Mucosa of stomach (tissue), 1 donor: ENCODE results near the gene SCARB1.

Experiments
- H3K27me3 ChIP-seq: one replicate; pipeline ENCODE4 v1.7.0; 2013; ENCODE audit warnings: mild to moderate bottlenecking, low read length; ENCODE audit not compliant: control insufficient read depth, insufficient read depth
- H3K36me3 ChIP-seq: one replicate; pipeline ENCODE4 v1.7.0; 2013; ENCODE audit warnings: low read length; ENCODE audit not compliant: control insufficient read depth, insufficient read depth
- H3K4me1 ChIP-seq: one replicate; pipeline ENCODE4 v1.7.0; 2013; ENCODE audit warnings: mild to moderate bottlenecking, low read length; ENCODE audit not compliant: control insufficient read depth, insufficient read depth
- H3K4me3 ChIP-seq: one replicate; pipeline ENCODE4 v1.7.0; 2013; ENCODE audit warnings: low read length
- H3K9ac ChIP-seq: one replicate; pipeline ENCODE4 v1.7.0; 2013; ENCODE audit warnings: mild to moderate bottlenecking, low read length, moderate library complexity
- H3K9me3 ChIP-seq: one replicate; pipeline ENCODE4 v1.7.0; 2013; ENCODE audit warnings: mild to moderate bottlenecking, low read length, moderate library complexity; ENCODE audit not compliant: control insufficient read depth
- donor health status: Pancreatic carcinoma.

SCARB1 gene

DNA sequence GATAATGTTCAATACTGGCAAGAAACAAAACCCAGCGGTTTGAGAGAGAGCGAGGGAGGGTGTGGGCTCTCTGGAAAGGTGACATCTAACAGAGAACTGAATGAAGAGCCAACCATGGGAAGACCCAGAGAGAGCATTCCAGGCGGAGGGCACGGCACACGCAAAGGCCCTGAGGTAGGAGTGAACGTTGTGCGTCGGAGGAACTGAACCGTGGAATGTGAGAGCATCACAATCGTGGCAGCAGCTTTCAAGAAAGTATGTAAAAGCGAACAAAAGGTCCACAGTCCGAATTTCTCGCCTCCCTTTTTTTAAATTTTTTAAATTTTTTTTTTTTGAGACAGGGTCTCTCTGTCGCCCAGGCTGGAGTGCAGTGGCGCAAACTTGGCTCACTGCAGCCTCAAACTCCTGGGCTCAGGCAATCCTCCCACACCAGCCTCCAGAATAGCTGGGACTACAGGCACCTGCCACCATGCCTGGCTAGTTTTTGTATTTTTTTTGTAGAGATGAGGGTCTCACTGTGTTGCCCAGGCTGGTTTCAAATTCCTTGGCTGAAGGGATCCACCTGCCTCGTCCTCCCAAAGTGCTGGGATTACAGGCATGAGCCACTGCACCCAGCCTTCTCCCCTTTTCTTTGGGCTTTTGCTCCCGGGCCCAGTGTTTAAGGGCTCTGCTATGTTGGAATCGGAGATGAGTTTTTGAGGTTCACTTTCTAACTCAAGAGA is 15.3 kb upstream of the SCARB1 start:
- H3K4me1 ChIP-seq = peaks cover 5% of the 10 kb centered on the region
- H3K4me3 ChIP-seq = no peak overlapping the region
- H3K27me3 ChIP-seq = no peaks in the 10 kb centered on the region
- H3K9ac ChIP-seq = no peak overlapping the region
- H3K9me3 ChIP-seq = no peaks in the 10 kb centered on the region
- no peaks in the 10 kb centered on the region for H3K36me3 ChIP-seq

DNA sequence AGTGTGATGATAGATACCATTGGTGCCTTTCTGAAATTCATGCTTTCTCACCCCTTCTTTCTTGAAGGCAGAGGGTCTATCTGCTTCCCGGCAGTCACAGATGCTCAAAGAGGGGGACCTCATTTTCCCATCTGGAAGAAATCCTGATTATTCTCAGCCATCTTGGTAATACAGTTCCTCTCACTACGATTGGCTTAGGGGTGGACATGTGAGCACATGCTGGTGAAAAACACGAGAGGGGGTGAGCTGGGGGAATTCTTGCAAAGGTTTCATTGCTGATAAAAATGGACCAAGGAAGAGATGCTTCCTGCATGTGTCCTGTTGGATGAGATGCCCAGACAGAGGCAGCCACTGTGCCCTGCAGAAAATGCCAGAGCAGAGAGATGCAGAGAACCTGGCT is 13.8 kb upstream of the SCARB1 start:
- H3K9ac ChIP-seq = no peak overlapping the region
- no peaks in the 10 kb centered on the region for H3K27me3 ChIP-seq
- H3K4me1 ChIP-seq = peaks cover 5% of the 10 kb centered on the region
- no peaks in the 10 kb centered on the region for H3K36me3 ChIP-seq
- no peak overlapping the region for H3K4me3 ChIP-seq
- no peaks in the 10 kb centered on the region for H3K9me3 ChIP-seq

DNA sequence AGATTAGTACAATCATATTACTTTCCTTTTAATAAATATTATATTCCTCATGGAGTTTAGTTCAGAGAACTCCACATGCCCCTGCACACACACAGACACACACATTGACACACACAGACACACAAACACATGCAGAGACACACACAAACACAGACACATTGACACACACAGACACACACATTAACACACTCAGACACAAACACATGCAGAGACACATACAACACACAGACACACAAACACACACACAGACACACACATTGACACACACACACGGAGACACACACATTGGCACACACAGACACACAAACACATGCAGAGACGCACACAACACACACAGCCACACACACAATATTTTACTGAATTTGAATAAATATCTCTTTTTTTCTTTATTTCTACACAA is 12.5 kb upstream of the SCARB1 start:
- no peak overlapping the region for H3K4me3 ChIP-seq
- no peaks in the 10 kb centered on the region for H3K27me3 ChIP-seq
- H3K4me1 ChIP-seq = peaks cover 5% of the 10 kb centered on the region
- H3K9ac ChIP-seq = no peak overlapping the region
- H3K9me3 ChIP-seq = no peaks in the 10 kb centered on the region
- no peaks in the 10 kb centered on the region for H3K36me3 ChIP-seq

DNA sequence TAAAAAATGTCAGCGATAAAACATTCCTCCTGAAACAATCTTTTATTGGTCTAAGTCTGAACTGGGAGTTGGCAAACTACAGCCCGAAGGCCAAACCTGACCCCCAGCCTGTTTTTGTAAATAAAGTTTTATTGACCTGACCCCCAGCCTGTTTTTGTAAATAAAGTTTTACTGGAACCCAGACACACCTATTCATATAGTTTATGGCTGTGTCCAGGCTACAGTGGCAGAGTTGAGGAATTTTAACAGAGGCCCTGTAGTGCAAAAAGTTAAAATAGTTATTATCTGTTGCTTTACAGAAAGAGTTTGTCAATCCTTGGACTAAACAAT is 12.1 kb upstream of the SCARB1 start:
- no peaks in the 10 kb centered on the region for H3K36me3 ChIP-seq
- no peaks in the 10 kb centered on the region for H3K9me3 ChIP-seq
- no peaks in the 10 kb centered on the region for H3K27me3 ChIP-seq
- no peak overlapping the region for H3K4me3 ChIP-seq
- H3K9ac ChIP-seq = no peak overlapping the region
- peaks cover 5% of the 10 kb centered on the region for H3K4me1 ChIP-seq

DNA sequence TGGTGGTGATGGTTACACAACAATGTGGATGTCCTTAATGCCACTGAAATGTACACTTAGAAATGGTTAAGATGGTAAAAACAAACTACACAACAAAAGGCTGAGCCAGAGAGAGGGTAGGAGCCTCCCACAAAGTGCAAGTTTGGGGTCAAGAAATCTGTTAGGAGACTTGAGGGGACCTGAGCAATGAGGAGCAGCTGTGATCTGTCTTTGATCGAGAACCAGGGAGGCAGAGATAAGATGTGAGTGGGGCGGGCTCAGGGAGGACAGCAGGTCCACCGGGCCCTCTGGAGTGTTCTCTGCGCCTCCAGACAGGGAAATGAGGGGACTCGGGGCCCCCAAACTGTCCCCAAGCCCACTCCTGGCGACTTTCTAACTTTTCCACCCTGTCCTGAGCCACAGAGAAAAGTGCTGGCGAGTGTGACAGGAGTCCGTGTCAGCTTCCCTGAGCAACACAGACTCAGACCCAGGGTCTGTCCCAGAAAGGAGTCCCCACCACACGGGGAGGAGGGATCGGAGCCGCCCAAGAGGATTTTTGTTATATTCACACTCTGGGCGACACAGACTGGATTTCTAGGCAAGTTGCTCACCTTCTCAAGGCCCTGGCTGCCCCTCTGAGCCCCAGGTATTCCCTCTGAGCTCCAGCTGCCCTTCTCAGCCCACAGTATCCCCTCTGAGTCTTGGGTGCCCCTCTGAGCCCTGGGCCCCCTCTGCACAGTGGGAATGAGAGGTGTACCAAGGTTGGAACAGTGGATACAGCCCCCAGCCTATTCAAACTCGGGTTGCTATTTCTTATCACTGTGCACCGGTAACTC is 11.5 kb upstream of the SCARB1 start:
- H3K4me3 ChIP-seq = no peak overlapping the region
- H3K36me3 ChIP-seq = no peaks in the 10 kb centered on the region
- H3K9ac ChIP-seq = no peak overlapping the region
- H3K27me3 ChIP-seq = no peaks in the 10 kb centered on the region
- peaks cover 5% of the 10 kb centered on the region for H3K4me1 ChIP-seq
- no peaks in the 10 kb centered on the region for H3K9me3 ChIP-seq

DNA sequence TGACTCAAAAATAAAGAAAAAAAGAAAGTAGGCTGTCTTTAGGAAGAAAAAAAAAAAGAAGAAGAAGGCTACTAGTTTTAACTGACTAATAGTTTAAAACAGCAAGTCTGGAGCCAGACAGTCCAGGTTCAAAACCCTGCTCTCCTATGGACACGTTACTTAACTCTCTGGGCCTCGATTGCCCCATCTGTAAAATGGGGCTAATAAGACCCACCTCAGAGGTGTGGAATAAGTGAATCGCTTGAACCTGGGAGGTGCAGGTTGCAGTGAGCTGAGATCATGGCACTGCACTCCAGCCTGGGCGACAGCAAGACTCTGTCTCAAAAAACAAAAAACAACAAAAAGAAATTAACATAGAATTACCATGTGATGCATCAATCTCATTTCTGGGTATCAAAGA is 10.5 kb upstream of the SCARB1 start:
- H3K9me3 ChIP-seq = no peaks in the 10 kb centered on the region
- no peak overlapping the region for H3K9ac ChIP-seq
- no peak overlapping the region for H3K4me3 ChIP-seq
- H3K4me1 ChIP-seq = peaks cover 5% of the 10 kb centered on the region
- H3K36me3 ChIP-seq = no peaks in the 10 kb centered on the region
- H3K27me3 ChIP-seq = no peaks in the 10 kb centered on the region

DNA sequence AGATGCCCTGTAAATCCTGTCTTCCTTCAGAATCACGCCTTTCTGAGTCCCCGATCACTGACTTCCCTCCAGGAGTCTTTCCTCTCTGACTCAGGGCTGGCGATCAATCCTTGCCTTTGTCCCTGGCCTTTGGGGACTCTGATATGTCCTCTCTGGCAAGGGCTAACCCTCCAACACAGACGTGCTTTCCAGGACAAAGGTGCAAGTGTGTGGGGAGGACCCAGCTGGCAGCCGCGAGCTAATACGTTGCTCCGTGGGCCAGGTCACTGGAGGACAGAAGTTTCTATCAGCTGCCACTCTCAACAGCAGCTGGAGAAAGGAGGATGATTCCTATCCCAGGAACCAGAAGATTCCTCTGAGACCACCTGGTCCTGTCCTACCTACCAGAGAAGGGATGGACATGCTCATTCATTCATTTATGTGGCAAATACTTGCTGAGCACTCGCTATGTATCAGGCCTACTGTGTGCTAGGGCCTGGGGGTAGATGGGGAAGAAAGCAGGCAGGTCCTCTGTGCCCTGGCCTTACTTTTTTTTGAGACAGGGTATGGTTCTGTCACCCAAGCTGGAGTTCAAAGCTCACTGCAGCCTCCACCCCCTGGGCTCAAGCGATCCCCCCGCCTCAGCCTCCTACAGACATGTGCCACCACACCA is 8.5 kb upstream of the SCARB1 start:
- Histone ChIP-seq H3K4me3 (no peak overlapping the region), H3K27me3 (no peaks in the 10 kb centered on the region), H3K4me1 (peaks cover 9% of the 10 kb centered on the region), H3K36me3 (no peaks in the 10 kb centered on the region), H3K9me3 (no peaks in the 10 kb centered on the region), H3K9ac (no peak overlapping the region)

DNA sequence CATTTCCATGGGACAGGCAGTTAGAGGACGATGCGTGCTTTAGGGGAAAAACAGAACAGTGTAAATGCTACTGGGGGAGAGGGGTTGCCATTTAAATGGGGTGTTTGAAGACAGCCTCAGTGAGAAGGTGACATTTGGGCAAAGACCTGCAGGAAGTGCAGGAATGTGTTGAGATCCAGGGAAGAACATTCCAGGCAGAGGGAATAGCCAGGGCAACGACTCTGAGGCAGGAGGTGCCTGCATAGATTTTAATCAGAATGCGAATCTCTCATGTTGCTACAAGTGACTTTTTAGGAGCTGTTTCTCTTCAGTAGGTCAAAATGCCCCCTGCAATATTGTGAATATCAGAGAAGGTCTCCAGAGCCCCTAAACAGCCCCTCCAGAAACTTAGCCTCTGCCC is 7.6 kb upstream of the SCARB1 start:
- no peaks in the 10 kb centered on the region for H3K9me3 ChIP-seq
- H3K27me3 ChIP-seq = no peaks in the 10 kb centered on the region
- no peaks in the 10 kb centered on the region for H3K36me3 ChIP-seq
- H3K4me1 ChIP-seq = peaks cover 9% of the 10 kb centered on the region
- H3K9ac ChIP-seq = no peak overlapping the region
- H3K4me3 ChIP-seq = no peak overlapping the region

DNA sequence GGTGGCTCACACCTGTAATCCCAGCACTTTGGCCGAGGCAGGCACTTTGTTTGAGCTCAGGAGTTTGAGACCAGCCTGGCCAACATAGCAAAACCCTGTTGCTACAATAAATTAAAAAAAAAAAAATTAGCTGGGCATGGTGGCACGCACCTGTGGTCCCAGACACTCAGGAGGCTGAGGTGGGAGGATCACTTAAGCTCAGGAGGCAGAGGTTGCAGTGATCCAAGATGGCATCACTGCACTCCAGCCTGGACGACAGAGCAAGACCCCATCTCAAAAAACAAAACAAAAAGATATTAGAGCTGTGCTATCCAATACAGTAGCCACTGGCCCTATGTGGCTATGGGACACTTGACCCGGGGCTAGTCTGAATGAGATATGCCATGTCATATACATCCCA is 6.9 kb upstream of the SCARB1 start:
- Histone ChIP-seq H3K36me3 (no peaks in the 10 kb centered on the region), H3K27me3 (no peaks in the 10 kb centered on the region), H3K4me1 (peaks cover 5% of the 10 kb centered on the region), H3K4me3 (no peak overlapping the region), H3K9ac (no peak overlapping the region), H3K9me3 (no peaks in the 10 kb centered on the region)

DNA sequence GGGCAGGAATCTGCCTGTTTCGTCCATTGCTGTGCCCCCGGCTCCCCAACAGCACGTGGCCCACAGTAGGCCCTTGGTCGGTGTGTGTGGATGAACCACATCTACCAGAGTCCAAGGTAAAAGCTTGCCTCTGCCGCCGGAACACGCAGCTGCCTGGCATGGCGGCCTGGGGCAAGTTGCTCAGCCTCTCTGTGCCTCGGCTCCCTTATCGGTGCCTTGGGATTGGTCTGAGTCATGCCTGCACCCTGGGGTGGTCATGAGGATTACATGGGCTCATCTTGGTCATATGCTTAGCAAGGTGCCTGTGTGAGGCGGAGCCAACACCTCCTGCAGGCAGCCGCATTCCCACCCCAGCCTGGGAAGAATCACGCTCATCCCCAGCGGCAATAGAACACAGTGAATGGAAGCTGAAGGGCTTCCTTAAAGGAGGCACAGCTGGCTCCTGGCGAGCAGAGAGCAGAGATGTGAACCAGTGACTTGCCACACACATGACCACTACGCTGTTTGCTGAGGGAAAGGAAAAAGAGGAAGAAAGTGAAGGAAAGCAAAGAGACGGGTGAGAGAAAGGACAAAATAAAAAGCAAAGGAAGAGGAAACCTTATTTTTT is 5.5 kb upstream of the SCARB1 start:
- H3K27me3 ChIP-seq = no peaks in the 10 kb centered on the region
- no peak overlapping the region for H3K9ac ChIP-seq
- H3K36me3 ChIP-seq = no peaks in the 10 kb centered on the region
- peaks cover 5% of the 10 kb centered on the region for H3K4me1 ChIP-seq
- H3K9me3 ChIP-seq = no peaks in the 10 kb centered on the region
- H3K4me3 ChIP-seq = no peak overlapping the region

DNA sequence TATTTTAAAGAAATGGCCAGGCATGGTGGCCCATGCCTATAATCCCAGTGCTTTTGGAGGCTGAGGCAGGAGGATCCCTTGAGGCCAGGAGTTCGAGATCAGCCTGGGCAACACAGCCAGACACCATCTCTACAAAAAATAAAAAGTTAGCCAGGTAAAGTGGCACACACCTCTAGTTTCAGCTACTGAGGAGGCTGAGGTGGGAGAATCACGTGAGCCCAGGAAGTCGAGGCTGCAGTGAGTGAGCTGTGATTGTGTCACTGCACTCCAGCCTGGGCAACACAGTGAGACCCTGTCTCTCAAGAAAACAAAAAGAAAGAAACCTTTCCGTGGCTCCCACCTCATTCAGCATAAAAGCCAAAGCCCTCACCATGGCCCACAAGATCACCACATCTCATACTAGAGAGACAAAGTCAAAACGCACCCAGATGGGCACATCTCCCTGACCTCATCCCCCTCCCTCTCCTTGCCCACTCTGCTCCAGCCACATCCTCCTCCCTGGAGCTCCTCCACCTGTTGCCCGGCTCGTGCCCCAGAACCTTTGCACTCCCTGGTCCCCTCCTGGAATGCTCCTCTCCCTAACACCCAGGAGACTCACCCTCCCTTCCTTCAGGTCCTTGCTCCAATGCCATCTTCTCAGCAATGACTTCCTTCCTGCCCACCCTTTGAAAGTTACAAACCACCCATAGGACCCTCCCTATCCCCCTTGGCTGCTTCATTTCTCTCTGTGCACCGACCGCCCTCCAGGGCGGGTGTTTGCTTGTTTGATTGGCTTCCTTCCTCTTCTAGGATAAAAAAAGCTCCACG is 4.8 kb upstream of the SCARB1 start:
- H3K9ac ChIP-seq = no peak overlapping the region
- no peaks in the 10 kb centered on the region for H3K9me3 ChIP-seq
- no peaks in the 10 kb centered on the region for H3K27me3 ChIP-seq
- no peaks in the 10 kb centered on the region for H3K36me3 ChIP-seq
- no peak overlapping the region for H3K4me3 ChIP-seq
- peaks cover 8% of the 10 kb centered on the region for H3K4me1 ChIP-seq
